WTC11 (cell line): ENCODE data around the gene HCST. TPM values are rescaled to one million over a fixed set of nuclear protein-coding genes. Genes with fewer than 3 reads are reported as not detected.

Experiments used
- ATAC-seq: fragments of 200-7000 bp; cut with Tn5 transposase; 2 replicates; pipeline ENCODE4 v1.10.0; 2021; ENCODE audit warnings: mild to moderate bottlenecking, moderate library complexity
- CTCF ChIA-PET: fragments of 300-600 bp; sonication (Branson Sonifier 250); formaldehyde crosslinking; loops from one replicate; lab custom pipeline; 2021; ENCODE audit warnings: antibody characterized with exemption; lab: Charles Lee
- POLR2A ChIA-PET: fragments of 350-600 bp; sonication (Branson Sonifier 250); formaldehyde crosslinking; loops from one replicate; lab custom pipeline; 2021; ENCODE audit warnings: antibody characterized with exemption; lab: Charles Lee
- DNase-seq: peaks from one replicate; pipeline ENCODE4 v3.0.0; 2021; ENCODE audit warnings: low spot score
- H3K27ac Mint-ChIP-seq: 2 replicates; pipeline ENCODE4 v1.8.0; 2021; ENCODE audit warnings: mixed read lengths
- H3K27me3 Mint-ChIP-seq: 2 replicates; pipeline ENCODE4 v1.8.0; 2021; ENCODE audit warnings: low read depth, mild to moderate bottlenecking, moderate library complexity, mixed read lengths
- H3K36me3 Mint-ChIP-seq: 2 replicates; pipeline ENCODE4 v1.8.0; 2021; ENCODE audit warnings: mixed read lengths
- H3K4me1 Mint-ChIP-seq: 2 replicates; pipeline ENCODE4 v1.8.0; 2022; ENCODE audit warnings: mixed read lengths
- H3K4me3 Mint-ChIP-seq: 2 replicates; pipeline ENCODE4 v1.8.0; 2021; ENCODE audit warnings: mild to moderate bottlenecking, moderate library complexity, mixed read lengths
- H3K9me3 Mint-ChIP-seq: 2 replicates; pipeline ENCODE4 v1.8.0; 2021; ENCODE audit warnings: mixed read lengths
- AFF4 ChIP-seq: sonication (generic); formaldehyde crosslinking; IDR thresholded peaks from 2 replicates; pipeline ENCODE4 v1.8.1; 2023; ENCODE audit warnings: mild to moderate bottlenecking, missing genetic modification reagents, borderline replicate concordance
- AR ChIP-seq: fragments of 250-450 bp; sonication (Bioruptor Pico); IDR thresholded peaks from 2 replicates; pipeline ENCODE4 v1.9.0; 2021; ENCODE audit warnings: mild to moderate bottlenecking
- CREM ChIP-seq: sonication (generic); formaldehyde crosslinking; IDR thresholded peaks from 2 replicates; pipeline ENCODE4 v1.8.1; 2022; ENCODE audit warnings: mild to moderate bottlenecking, missing genetic modification reagents, moderate library complexity
- GRHL2 ChIP-seq: fragments of 250-450 bp; sonication (Bioruptor Pico); IDR thresholded peaks from 2 replicates; pipeline ENCODE4 v1.8.0; 2022; ENCODE audit warnings: mild to moderate bottlenecking, moderate library complexity; ENCODE audit not compliant: insufficient replicate concordance, severe bottlenecking
- HMGA2 ChIP-seq: fragments of 250-450 bp; sonication (Bioruptor Pico); IDR thresholded peaks from 2 replicates; pipeline ENCODE4 v1.4.0; 2021; ENCODE audit warnings: mild to moderate bottlenecking, moderate library complexity
- MYBL2 ChIP-seq: sonication (generic); formaldehyde crosslinking; IDR thresholded peaks from 2 replicates; pipeline ENCODE4 v1.8.1; 2023; ENCODE audit warnings: mild to moderate bottlenecking, moderate library complexity, missing genetic modification reagents
- OVOL2 ChIP-seq: fragments of 250-450 bp; sonication (Bioruptor Pico); IDR thresholded peaks from 2 replicates; pipeline ENCODE4 v1.9.0; 2021; ENCODE audit warnings: mild to moderate bottlenecking, borderline replicate concordance
- TCF7 ChIP-seq: sonication (generic); formaldehyde crosslinking; IDR thresholded peaks from 2 replicates; pipeline ENCODE4 v1.8.0; 2022; ENCODE audit warnings: mild to moderate bottlenecking, low read depth, missing genetic modification reagents, moderate library complexity
- USF1 ChIP-seq: sonication (generic); formaldehyde crosslinking; IDR thresholded peaks from 2 replicates; pipeline ENCODE4 v1.8.0; 2022; ENCODE audit warnings: mild to moderate bottlenecking, missing genetic modification reagents
- ZNF138 ChIP-seq: sonication (generic); formaldehyde crosslinking; conservative IDR thresholded peaks from 2 replicates; pipeline ENCODE4 v1.8.1; 2022; ENCODE audit warnings: mild to moderate bottlenecking, moderate library complexity, missing genetic modification reagents
- ZNF263 ChIP-seq: sonication (generic); formaldehyde crosslinking; IDR thresholded peaks from 2 replicates; pipeline ENCODE4 v1.8.1; 2022; ENCODE audit warnings: low read depth, mild to moderate bottlenecking, moderate library complexity, missing genetic modification reagents
- ZNF317 ChIP-seq: sonication (generic); formaldehyde crosslinking; IDR thresholded peaks from 2 replicates; pipeline ENCODE4 v1.8.1; 2023; ENCODE audit warnings: low read depth, mild to moderate bottlenecking, moderate library complexity, missing genetic modification reagents, borderline replicate concordance
- ZNF423 ChIP-seq: fragments of 250-450 bp; sonication (Bioruptor Pico); IDR thresholded peaks from 2 replicates; pipeline ENCODE4 v2.1.2; 2022; ENCODE audit warnings: mild to moderate bottlenecking, moderate library complexity
- ZNF671 ChIP-seq: fragments of 250-450 bp; sonication (Bioruptor Pico); IDR thresholded peaks from 2 replicates; pipeline ENCODE4 v1.8.0; 2021; ENCODE audit warnings: mild to moderate bottlenecking
- total RNA-seq: library from RNA; stranded (reverse); gene quantifications from 3 replicates; pipeline ENCODE4 v1.2.3, GENCODE V29; 2021
- TF ChIP-seq, protein P1 (sequence below): fragments of 250-450 bp; sonication (Bioruptor Pico); IDR thresholded peaks from 2 replicates; pipeline ENCODE4 v1.9.0; 2021; ENCODE audit warnings: moderate library complexity, mild to moderate bottlenecking, inconsistent platforms, borderline replicate concordance

HCST gene
- total RNA-seq, 1 experiment from 2014 or later = 1.9 TPM

DNA sequence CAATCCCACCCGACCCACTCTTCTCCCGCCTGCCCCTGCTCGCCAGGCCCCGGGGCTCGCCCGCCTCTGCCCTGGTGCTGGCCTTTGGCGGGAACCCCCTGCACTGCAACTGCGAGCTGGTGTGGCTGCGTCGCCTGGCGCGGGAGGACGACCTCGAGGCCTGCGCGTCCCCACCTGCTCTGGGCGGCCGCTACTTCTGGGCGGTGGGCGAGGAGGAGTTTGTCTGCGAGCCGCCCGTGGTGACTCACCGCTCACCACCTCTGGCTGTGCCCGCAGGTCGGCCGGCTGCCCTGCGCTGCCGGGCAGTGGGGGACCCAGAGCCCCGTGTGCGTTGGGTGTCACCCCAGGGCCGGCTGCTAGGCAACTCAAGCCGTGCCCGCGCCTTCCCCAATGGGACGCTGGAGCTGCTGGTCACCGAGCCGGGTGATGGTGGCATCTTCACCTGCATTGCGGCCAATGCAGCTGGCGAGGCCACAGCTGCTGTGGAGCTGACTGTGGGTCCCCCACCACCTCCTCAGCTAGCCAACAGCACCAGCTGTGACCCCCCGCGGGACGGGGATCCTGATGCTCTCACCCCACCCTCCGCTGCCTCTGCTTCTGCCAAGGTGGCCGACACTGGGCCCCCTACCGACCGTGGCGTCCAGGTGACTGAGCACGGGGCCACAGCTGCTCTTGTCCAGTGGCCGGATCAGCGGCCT is 37.9 kb downstream of the HCST start:
- Mint-ChIP-seq H3K27ac (no peak overlapping the region), H3K36me3 (peaks cover 14% of the 10 kb centered on the region), H3K27me3 (no peaks in the 10 kb centered on the region), H3K4me1 (peaks cover 24% of the 10 kb centered on the region), H3K4me3 (no peak overlapping the region), H3K9me3 (no peaks in the 10 kb centered on the region)
- ChIA-PET CTCF (no interaction called here), POLR2A (no interaction called here)
- DNase-seq (no peak), ATAC-seq (no peak)
- TF ChIP-seq AFF4 (CRISPR knock-in tag) (no peak), ZNF423 (CRISPR knock-in tag) (no peak), USF1 (no peak)

- H3K4me1 Mint-ChIP-seq = peaks cover 18% of the 10 kb centered on the region
- ATAC-seq (no peak), DNase-seq (no peak)
- H3K27me3 Mint-ChIP-seq = no peaks in the 10 kb centered on the region
- peaks cover 14% of the 10 kb centered on the region for H3K36me3 Mint-ChIP-seq
- H3K9me3 Mint-ChIP-seq = no peaks in the 10 kb centered on the region
- POLR2A ChIA-PET = no interaction called here
- TF ChIP-seq AR (CRISPR knock-in tag) (no peak), AFF4 (CRISPR knock-in tag) (no peak), OVOL2 (CRISPR knock-in tag) (no peak), GRHL2 (CRISPR knock-in tag) (no peak), ZNF263 (CRISPR knock-in tag) (no peak), ZNF138 (CRISPR knock-in tag) (no peak), HMGA2 (CRISPR knock-in tag) (no peak), MYBL2 (CRISPR knock-in tag) (no peak), ZNF317 (CRISPR knock-in tag) (no peak), ZNF671 (CRISPR knock-in tag) (no peak), TCF7 (CRISPR knock-in tag) (no peak), CREM (no peak)
- TF ChIP-seq, protein P1, sequence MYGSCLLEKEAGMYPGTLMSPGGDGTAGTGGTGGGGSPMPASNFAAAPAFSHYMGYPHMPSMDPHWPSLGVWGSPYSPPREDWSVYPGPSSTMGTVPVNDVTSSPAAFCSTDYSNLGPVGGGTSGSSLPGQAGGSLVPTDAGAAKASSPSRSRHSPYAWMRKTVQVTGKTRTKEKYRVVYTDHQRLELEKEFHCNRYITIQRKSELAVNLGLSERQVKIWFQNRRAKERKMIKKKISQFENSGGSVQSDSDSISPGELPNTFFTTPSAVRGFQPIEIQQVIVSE = no peak
- no peak overlapping the region for H3K4me3 Mint-ChIP-seq
- H3K27ac Mint-ChIP-seq = no peak overlapping the region; the same call in 1 of the 2 replicates
- CTCF ChIA-PET = interaction anchor here (0.7 to 1.3 kb wide), 2 partner anchors 10 to 90 kb away, joined by 3 read pairs; no protein-coding TSS in a partner anchor
Observed at GRCh38 chr19:35940839-35941238, 38.5 kb downstream of the HCST start.
